CD4-positive, alpha-beta T cell treated with Interleukin-6 at 100 ng/mL for 8 hours (primary cell): Measurements from ENCODE around the gene AMPH.
"Not testable (repeated sequence)": the region's sequence is repeated elsewhere in the genome, so short reads cannot be mapped to it uniquely, and the experiment has no call there.

Experiments
- DNase-seq: peaks from one replicate; pipeline ENCODE4 v3.0.0-alpha.2; 2020; ENCODE audit warnings: mixed read lengths, low spot score

The AMPH gene

GRCh38 chr7:38628630-38629385 lies 2.4 kb downstream of the AMPH start:
- DNase-seq, result no peak

- DNase-seq, result no peak
Observed at GRCh38 chr7:38625866-38626265, 5.3 kb downstream of the AMPH start.

DNA sequence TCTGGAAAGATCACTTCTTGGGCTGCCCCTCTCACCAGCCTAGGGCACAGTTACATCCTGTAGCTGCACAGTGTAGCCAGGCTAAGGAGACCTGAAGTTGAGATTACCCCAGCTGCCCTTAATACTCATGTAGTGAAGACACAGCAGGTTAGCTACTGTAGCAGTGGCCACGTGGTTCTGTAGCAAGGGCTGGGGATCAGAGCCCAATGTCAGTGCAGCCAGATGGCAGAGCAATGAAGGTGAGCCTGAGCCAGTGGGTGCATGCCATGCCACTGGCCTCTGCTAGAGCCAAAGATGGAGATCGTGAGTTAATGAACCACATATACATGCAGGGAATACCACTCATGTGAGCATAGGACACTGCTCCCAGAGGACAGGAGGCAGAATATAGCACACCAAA lies 15.5 kb downstream of the AMPH start:
- no peak for DNase-seq

- no peak for DNase-seq
Observed at GRCh38 chr7:38607466-38607865, 23.7 kb downstream of the AMPH start.

DNA sequence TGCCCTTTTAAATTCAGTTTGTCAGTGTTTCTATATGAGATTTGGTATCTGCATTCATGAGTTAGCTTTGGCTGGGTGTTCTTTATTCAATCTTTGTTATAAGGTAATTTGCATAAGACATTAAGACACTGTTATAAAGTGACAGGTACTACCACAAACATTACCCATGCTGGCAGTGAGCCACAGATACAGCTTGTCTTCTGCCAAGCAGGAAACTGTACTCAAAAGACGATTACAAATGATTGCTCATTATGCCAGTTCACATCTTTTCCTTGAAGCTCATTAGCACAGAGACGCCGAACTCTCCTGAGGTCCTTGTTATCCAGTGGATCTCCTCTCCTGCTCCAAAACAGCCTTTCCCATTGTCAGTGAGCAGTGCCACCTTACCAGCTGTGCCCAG lies 30.4 kb downstream of the AMPH start:
- DNase-seq, result no peak

DNA sequence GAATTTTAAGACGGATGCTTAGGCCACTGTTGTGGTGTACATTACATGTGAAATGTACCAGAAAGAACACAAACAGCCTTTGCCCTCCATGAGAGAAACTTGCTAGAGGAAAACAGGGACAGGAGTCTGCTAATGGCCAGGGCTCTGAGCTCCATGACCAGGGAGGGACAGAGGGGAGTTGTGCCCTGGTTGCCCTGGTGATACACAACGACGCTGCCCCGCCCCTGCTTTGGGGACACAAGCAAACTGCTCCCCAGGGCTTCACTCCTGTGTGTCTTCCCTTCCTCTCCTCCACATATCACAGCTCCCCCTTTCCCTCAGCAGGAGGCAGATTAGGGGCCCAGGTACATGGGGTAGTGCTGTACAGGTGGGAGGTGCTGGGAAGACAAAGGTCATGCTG lies 36.2 kb downstream of the AMPH start:
- DNase-seq, result no peak

GRCh38 chr7:38592737-38593288 lies 38.4 kb downstream of the AMPH start:
- no peak for DNase-seq

- DNase-seq, result no peak
Observed at GRCh38 chr7:38585572-38586354, 45.4 kb downstream of the AMPH start.

GRCh38 chr7:38584443-38585210 lies 46.5 kb downstream of the AMPH start:
- no peak for DNase-seq

DNA sequence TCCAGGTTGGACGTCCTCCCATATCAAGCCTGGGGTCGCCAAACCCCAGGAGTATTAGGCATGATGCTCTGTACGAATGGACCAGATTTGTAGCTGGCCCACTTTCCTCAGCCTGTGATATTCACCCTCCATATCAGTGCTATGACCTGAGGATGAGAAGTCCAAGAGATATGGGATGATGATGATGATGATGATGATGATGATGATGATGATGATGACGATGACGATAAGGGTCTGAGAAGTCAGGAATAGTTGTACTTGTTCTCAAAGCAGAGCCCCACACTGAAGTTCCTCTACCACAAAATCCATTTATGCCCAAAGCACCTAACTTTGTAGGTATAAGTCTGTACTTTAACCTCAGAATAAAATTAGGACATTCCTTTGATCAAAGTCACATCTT lies 50.7 kb downstream of the AMPH start:
- DNase-seq, result no peak

GRCh38 chr7:38574086-38574485 lies 57.1 kb downstream of the AMPH start:
- DNase-seq, result no peak

DNA sequence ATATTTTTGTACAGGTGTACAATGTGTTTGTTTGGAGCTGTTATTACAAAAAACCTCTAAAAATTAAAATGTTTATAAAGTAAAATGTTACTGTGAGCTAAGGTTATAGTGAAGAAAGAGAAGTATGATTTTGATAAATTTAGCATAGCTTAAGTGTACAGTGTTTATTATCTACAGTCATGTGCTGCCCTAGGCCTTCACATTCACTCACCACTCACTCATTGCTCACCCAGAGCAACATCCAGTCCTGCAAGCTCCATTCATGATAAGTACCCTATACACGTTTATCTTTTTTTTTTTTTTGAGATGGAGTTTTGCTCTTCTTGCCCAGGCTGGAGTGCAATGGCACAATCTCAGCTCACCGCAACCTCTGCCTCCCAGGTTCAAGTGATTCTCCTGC lies 59.6 kb downstream of the AMPH start:
- DNase-seq, result not testable (repeated sequence)

DNA sequence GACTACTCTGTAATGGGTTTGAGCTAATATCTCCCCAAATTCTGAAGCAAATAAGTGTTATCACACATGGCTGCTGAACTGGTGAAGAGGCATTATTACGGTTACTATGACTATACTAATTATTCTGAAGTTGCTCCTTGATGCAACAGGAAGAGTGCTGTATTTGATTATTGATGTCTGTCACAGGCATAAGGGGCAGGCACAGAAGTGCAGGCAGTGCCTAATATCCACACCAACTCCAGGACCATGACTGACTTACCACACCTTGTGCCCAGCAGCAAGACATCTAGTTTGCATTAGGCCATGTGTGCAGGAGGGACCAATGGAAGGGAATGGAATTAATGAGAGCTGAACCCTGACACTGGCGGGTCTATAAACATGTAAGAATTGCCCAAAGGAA lies 62.7 kb downstream of the AMPH start:
- DNase-seq, result no peak

GRCh38 chr7:38565289-38565688 lies 65.9 kb downstream of the AMPH start:
- no peak for DNase-seq

GRCh38 chr7:38563741-38564140 lies 67.4 kb downstream of the AMPH start:
- no peak for DNase-seq

DNA sequence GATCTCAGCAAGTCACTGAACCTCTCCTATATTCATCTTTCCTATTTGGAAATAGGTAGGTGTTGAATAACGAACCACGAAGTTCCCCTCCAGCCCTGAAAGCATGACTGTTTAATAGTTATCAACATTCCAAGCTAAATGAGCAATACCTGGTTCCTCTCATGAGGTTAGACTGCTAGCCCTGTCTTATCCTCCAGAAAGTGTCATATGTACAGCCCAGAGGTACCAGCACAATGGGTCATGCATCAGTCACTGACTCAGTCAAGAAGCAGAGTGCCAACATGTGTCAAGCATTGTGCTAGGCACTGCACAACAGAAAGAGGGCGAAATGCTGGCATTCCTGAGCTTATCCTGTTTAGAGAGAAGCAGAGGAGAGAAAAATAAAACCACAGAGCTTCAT lies 70.0 kb downstream of the AMPH start:
- DNase-seq, result no peak

DNA sequence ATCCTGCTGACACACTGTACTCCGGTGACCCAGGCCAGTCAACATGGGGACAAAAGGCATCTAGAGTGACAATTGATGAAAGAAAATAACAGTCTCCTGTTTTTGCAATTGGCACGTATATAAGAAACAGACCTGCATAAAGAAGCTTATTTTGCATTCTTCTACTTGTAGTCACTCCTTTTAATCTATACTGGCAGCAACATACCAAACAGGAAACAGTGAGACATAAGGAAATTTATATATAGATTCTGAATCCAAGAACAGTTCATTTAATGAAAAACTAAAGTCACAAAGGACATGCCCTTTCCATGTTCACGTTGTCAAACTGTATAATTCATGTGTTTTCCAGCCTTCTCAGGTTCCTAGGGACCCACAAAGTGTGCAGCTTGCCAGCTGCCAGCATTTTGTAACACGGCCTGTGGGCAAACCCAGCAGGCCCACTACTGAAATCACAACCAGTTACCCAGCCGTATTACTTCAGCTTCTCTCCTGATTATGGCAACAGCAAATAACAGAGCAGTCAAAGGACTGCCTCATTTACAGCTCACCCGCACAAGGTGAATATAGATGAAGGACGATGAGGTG lies 72.3 kb downstream of the AMPH start:
- no peak for DNase-seq

DNA sequence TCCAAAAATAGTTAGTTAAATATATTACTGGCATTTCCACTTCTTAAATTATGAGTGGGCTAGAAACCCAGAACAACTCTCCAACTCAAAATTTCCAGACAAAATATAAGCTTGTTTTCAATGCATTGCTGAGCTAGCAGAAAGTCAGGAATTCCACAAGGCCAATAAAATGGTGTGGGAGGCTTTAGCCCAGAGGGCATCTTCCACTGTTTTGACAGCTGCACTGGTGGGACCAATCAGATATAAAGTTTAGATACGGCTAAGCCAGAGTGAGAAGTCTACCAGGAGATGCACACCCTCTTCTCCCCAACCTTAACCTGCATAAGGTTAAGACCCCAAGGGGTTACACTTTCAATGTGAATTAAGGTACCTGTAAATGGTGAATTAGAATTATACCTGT lies 76.6 kb downstream of the AMPH start:
- no peak for DNase-seq

GRCh38 chr7:38550836-38551235 lies 80.3 kb downstream of the AMPH start:
- no peak for DNase-seq

GRCh38 chr7:38548605-38549004 lies 82.6 kb downstream of the AMPH start:
- no peak for DNase-seq

DNA sequence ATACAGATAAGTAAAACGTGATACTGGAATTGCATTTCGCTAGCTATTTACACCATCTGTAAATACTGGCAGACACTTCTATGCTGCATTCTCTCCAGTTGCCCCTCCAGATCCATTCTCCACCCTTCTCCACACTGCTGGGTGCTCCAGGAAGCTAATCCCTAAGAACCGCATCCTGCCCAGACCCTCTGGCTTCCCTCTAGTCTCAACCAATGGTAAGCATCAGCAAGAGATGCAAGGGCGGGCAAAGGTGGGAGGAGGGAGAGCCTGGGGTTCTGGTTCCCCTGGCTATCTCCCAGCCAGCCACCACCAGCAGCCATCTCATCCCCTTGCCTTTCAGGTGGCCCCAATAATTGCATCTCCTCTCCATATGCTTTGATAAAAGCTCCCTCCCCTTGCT lies 84.4 kb downstream of the AMPH start:
- no peak for DNase-seq

GRCh38 chr7:38545977-38546376 lies 85.2 kb downstream of the AMPH start:
- no peak for DNase-seq
